HG02840 (cell line): ENCODE data around the gene CTSZ.
A peak's percentile ranks its signal among the peaks of the same experiment; 100 is the strongest.

Experiments
- ATAC-seq: cut with Tn5 transposase; IDR thresholded peaks from one replicate; pipeline ENCODE4 v1.9.1; 2021; ENCODE audit warnings: mild to moderate bottlenecking, moderate library complexity, moderate number of reproducible peaks; ENCODE audit not compliant: unreplicated experiment, low FRiP score

Gene CTSZ

GRCh38 chr20:59032023-59032712 lies 25.1 kb upstream of the CTSZ start, which contains the start of gene ATP5F1E:
TSS of gene ATP5F1E (minus strand) at chr20:59032335. CDS start at chr20:59032251, 84 bp downstream.
- ATAC-seq = peak; percentile 92

DNA sequence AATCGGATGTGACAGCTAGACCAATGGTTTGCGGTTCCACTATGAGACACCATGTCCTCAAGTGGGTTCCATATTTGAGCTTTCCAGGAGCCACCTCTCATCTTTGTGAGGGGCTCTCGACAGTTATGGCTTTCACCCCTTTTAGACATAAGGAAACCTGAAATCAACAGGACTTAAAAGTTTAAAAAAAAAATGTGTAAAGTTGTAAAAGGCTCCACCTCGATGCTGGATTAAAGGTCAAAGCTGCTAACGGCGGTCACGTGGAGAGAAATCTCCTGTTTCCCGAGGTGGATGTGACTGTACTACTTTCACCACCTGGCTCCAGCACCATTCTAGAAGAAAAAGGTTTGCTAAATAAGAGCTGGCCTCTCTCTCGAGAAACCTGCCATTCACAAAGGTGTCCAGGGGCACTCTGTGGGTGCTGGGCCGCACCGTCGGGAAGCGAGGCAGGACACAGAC lies 24.5 kb upstream of the CTSZ start:
- ATAC-seq = no peak

DNA sequence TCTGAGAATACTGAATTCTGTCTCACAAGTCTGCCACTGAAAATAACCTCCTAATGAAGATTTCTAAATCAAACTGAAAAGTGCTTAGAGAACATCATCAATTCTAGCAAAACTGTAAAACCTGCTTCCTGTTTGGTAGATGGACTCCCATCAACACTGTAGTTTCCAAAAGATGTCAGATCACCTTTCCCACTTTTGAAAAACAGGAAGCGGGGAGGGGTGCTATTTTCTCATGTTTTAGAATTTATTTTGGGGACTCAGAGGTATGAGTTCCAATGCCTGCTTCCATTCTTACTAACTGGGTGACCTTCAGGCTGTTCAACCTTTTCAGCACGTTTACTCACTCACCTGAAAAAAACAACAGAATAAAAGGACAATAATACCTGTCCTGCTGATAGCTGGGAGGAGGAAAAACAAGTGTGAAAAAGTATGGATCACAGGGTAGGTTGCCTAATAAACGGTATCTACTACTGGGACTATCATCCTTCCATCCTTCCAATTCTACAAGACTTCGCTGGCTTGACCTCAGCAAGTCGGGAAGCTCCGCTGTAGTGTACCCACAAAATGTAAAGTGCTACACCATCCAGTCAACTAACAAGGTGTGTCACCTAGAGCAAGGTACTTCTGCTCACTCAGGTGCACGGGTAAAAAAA lies 24.0 kb upstream of the CTSZ start:
- ATAC-seq = no peak

DNA sequence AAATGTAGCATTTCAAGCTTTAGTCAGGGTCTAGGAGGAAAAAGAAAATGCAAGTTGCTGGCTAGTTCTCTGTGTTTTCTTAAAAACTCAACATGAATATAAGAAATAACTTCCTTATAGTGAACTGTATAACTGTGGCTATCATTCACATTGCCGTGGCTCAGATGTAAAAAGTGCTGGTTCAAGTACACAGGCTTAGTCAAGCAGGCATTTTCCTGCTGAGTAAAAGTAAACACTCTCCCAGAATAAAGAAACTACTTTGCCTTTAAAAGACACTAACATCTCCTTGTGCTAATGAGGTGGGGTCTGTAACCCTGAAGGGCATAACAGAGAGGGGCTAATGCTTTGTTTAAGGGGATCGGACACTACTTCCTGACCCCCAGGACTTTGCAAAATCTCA lies 21.8 kb upstream of the CTSZ start:
- ATAC-seq = no peak

GRCh38 chr20:59027741-59028320 lies 20.8 kb upstream of the CTSZ start:
- no peak for ATAC-seq

DNA sequence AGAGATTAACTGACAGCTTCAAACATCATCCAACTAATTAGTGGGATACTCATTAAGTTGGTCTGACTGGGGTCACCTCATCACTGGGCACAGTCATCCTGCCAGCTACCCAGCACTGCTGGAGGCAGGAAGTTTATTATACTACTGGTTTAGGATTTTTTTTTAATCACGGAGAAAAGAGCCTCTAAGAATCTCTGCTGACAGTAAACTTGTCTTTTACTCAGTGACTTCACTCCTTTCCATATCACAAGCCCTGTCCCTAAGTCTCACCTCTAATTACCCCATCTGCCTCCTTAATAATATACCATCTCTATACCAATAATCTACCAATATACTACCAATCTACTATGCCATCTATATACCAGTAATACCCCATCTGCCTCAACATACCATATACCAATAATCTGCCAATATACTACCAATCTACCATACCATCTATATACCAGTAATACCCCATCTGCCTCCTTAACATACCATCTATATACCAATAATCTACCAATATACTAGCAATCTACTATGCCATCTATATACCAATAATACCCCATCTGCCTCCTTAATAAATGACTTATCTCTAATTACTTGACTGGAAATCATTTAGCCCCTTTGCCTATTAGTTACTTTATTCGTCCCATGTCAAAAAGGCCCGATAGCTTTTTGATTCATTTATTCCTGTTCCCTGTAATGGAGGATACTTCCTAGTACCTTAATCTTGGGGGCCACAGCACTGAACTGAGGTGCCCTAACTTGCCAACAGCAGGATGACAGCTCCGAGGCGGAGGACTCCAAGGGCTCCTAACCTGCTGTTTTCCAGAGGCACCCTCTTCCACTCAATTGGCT lies 20.1 kb upstream of the CTSZ start:
- ATAC-seq = no peak

DNA sequence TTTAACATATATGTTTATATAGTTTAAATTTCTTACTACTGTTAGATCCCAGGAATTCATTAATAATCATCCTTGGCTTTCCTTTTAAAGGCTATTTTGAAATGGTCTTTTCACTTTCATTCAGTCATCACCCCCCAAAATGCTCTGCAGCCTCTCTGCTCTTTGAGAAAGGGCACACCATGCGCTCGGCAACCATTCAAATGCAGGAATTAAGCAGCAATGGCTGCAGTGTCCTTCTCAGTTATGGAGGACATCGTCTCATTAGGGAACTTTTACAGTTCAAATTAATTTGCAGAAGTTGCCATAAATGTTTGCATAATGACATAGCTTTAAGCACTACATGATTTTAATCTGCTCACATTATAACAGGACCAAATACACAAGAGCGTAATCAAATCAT lies 18.5 kb upstream of the CTSZ start:
- ATAC-seq = no peak

GRCh38 chr20:59025086-59025485 lies 18.0 kb upstream of the CTSZ start:
- no peak for ATAC-seq

DNA sequence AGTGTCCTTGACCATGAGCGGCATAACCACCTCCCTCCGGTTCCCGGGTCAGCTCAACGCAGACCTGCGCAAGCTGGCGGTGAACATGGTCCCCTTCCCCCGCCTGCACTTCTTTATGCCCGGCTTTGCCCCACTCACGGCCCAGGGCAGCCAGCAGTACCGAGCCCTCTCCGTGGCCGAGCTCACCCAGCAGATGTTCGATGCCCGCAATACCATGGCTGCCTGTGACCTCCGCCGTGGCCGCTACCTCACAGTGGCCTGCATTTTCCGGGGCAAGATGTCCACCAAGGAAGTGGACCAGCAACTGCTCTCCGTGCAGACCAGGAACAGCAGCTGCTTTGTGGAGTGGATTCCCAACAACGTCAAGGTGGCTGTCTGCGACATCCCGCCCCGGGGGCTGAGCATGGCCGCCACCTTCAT lies 17.1 kb upstream of the CTSZ start:
- no peak for ATAC-seq

GRCh38 chr20:59023616-59024015 lies 16.6 kb upstream of the CTSZ start:
- ATAC-seq = no peak

DNA sequence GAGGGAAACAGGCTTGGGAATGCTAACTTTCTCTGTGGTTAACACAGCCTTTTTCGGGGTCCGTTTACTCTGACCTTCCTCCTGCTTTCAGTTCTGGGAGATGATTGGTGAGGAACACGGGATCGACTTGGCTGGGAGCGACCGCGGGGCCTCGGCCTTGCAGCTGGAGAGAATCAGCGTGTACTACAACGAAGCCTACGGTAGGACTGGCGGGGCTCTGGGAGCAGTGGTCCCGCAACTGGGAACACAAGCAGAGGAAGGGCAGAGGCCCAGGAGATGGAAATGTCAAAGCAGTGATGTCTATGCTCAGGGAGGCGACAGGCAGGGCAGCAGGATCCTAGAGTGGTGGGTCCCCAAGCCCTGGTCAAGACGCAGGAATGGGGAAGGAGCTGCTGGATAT lies 15.7 kb upstream of the CTSZ start:
- ATAC-seq = no peak

DNA sequence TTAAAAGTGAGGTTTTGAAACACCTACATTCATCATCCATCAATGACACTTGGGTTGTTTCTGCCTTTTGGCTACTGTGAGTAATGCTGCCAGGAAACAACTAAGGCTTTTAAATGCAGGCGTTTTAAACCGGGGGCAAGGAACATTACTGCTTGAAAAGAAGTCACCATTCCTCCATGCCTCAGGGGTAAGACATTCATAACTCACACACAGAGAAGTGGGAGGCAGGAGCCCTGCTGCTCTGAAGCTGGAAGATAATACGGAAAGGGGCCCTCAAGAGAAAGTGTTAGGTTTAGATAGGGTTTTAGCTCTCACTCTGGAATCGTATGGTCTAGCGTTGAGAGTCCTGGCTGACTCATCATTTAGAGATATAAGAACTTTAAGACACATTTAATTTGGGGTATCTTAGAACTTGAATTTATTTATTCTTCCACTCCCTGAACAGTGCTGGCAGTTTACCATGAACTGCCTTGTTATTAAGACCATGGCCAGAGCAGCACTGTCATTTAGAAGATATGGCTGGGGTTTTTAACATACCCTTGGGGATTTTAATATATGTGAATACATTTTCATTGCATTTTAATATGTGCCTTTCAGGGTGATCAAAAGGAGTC lies 14.0 kb upstream of the CTSZ start:
- ATAC-seq = no peak

DNA sequence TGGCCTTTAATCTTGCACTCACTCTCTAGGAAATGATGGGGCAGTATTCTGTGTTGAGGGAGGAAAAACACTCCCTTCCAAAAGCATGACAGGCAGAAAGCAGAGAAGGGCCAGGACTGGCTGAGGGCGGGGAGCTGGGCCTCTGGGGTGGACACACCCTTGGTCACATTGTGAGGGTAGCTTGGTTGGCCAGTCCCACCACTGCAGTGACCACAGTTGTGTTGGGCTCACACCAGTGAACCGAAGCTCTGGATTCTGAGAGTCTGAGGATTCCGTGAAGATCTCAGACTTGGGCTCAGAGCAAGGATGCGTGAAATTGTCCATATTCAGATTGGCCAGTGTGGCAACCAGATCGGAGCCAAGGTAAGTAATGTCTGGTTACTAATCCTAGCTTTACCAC lies 12.2 kb upstream of the CTSZ start, which contains the start of gene TUBB1:
TUBB1 (plus strand) TSS at position 213 of the 400 bp plus-strand sequence; CDS start at position 307, 94 bp downstream.
- ATAC-seq = no peak

DNA sequence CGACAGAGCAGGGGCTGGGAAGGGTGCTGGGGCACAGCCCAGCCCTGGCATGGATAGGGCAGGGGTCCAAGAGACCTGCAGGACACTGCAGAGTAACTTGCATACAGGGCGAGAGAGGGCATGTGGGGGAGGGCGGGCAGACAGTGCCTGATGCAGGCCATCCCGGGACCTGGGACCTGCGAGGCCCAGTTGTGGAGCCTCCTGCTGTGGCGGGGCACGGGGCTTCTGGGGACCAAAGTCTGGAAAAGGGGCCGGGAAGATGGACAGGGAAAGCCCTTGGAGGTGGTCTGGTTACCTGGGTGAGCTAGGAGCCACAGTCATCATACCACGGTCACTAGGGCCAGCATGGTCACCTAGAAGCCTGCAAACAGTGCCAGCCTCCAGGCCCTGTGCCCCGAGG lies 11.8 kb upstream of the CTSZ start:
- ATAC-seq = no peak

DNA sequence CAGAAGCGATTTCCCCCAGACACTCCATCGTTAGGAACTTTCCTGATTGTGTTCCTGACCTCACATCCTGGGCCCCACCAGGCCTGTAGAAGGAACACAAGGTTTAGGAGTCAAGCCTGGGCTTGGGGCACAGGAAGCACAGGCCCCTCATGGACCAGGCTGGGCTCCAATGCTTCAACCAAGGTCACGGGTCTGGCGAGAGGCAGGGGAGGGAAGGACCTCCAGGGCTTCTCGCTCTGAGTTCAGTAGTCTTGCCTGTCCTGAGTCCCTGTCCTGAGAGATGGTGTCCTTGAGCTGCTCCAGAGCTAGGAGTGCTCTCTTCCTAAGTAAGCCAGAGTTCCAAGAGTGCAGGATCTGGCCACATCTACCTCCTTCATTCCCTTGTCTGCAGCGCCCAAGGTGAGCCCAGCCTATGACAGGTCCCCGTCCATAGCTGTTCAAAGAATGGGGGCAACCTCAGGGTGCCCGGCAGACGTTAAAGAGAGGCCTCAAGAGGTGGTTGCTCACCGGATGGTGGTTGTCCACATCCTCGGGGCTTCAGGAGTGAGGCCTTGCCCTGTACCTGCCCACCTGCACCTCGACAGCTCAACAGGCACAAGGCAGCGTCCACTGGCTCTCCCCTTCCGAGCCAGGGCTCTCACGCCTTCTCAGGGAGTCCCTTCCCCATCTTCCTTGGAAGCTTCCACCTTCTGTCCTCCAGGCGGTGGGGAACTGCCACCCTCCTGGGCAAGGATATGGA lies 10.6 kb upstream of the CTSZ start:
- no peak for ATAC-seq

GRCh38 chr20:59016795-59017492 lies 9.9 kb upstream of the CTSZ start:
- ATAC-seq = no peak

- no peak for ATAC-seq
These were observed 9.0 kb upstream of the CTSZ start for GRCh38 chr20:59015812-59016711.

GRCh38 chr20:59015411-59015810 lies 8.4 kb upstream of the CTSZ start:
- ATAC-seq = no peak
